Coronary artery (tissue), 2 donors: ENCODE data around the gene BRI3BP.
"Not testable (repeated sequence)": the region's sequence is repeated elsewhere in the genome, so short reads cannot be mapped to it uniquely, and the experiment has no call there.

ENCODE experiments used
- DNase-seq: peaks from one replicate; pipeline ENCODE4 v3.0.0-alpha.2; 2017; ENCODE audit warnings: low spot score
- H3K27ac ChIP-seq, 2 donors: fragments of 200-600 bp; sonication (generic); one replicate each; pipeline ENCODE4 v1.5.1; 2016 to 2019
- H3K4me3 ChIP-seq: fragments of 200-600 bp; sonication (generic); 2 replicates; pipeline ENCODE4 v1.5.1; 2016; ENCODE audit warnings: mild to moderate bottlenecking, moderate library complexity
- CTCF ChIP-seq: fragments of 200-600 bp; sonication (generic); IDR thresholded peaks from one replicate; pipeline ENCODE4 v1.5.1; 2019; ENCODE audit warnings: antibody characterized with exemption

BRI3BP gene

DNA sequence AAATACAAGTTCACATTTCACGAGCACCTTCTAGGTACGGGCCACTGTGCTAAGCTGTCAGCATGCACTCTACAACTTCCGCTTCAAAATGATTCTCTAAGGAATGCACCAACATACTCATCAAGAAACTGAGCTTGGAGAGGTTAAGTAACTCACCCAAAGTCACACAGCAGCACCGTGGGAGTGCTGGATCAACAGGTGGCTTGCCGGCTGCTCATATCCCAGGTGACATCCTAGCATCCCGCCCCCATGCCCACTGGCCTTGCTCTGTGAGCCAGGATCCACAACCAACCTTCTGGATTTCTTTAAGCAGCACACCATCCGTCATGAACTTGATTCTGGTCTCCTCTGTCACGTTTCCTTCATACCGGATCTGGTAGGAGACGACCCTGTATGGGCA is 21.2 kb upstream of the BRI3BP start:
- Histone ChIP-seq H3K27ac (no peak overlapping the region), H3K4me3 (no peak overlapping the region)
- no peak for DNase-seq
- no peak for TF ChIP-seq CTCF

GRCh38 chr12:124975276-124975675 is 18.2 kb upstream of the BRI3BP start:
- DNase-seq: no peak
- no peak overlapping the region for H3K27ac ChIP-seq
- TF ChIP-seq CTCF: no peak
- H3K4me3 ChIP-seq: no peak overlapping the region

- no peak for DNase-seq
- Histone ChIP-seq H3K4me3 (no peak overlapping the region), H3K27ac (no peak overlapping the region)
- TF ChIP-seq CTCF: no peak
These were observed 16.4 kb upstream of the BRI3BP start for GRCh38 chr12:124976999-124977398.

GRCh38 chr12:124979568-124979967 is 13.9 kb upstream of the BRI3BP start:
- no peak for DNase-seq
- Histone ChIP-seq H3K4me3 (no peak overlapping the region), H3K27ac (no peak overlapping the region)
- no peak for TF ChIP-seq CTCF

- no peak overlapping the region for H3K4me3 ChIP-seq
- no peak for DNase-seq
- no peak overlapping the region for H3K27ac ChIP-seq
- TF ChIP-seq CTCF: no peak
These were observed 13.2 kb upstream of the BRI3BP start for GRCh38 chr12:124980098-124980892.

- not testable (repeated sequence) for DNase-seq, H3K27ac ChIP-seq, H3K4me3 ChIP-seq
These were observed 6.6 kb upstream of the BRI3BP start for GRCh38 chr12:124986876-124987275.

DNA sequence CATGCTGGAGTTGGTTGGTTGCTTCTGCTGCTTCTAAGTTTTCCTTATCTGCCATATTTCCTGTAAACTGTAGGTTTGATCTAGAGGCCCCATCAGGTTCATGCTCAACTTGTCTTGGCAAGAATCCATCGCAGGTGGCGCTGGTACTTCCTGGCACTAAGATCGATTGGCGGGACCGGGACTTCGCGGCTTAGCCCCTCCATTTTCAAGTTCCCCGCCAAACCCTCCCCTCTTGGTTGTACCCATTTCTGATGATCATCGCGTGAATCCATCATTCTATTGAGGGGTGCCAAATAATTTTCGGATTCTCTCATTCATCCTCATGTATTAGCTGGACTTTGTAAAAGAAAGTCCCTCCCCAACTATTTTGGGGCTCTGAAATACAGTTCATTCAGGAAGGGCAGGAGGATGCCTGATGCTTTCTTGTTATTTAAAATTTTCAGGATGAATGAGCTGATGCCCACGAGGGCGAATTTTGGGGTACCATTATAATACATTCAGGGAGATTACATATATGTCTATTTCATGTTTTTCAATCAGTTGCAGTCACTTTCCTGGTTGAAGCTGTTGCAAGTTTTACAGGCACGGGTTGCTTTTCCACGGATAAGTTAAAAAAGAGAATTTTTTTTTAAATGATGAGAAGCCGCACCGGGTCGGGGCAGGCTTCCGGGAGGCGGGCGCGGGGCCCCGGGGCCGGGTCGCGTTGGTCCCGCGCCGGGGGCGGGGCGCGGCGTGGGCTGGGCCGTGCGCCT is 395 bp upstream of the BRI3BP start:
- no peak for TF ChIP-seq CTCF
- peak overlapping the region; percentile 81 for H3K4me3 ChIP-seq
- H3K27ac ChIP-seq: no peak overlapping the region
- DNase-seq: no peak
